SK-N-MC (cell line): Measurements from ENCODE around the gene LRRC4C.

Source experiments
- EZH2 ChIP-seq: fragments of 200-600 bp; sonication (generic); IDR thresholded peaks from one replicate; pipeline ENCODE4 v1.6.1; 2017; ENCODE audit warnings: antibody characterized with exemption
- POLR2AphosphoS5 ChIP-seq: IDR thresholded peaks from 2 replicates; pipeline ENCODE4 v1.6.1; 2012; ENCODE audit warnings: mild to moderate bottlenecking, low read depth, low read length, borderline replicate concordance

GRCh38 chr11:41201156-41201555, 258.3 kb downstream of the LRRC4C start:
- TF ChIP-seq EZH2 (no peak), POLR2AphosphoS5 (no peak)
